GM19099 (cell line): ENCODE measurements around the gene CELSR3.

Experiments
- POLR2A ChIP-seq: IDR thresholded peaks from 3 replicates; pipeline ENCODE4 v1.6.1; 2011; ENCODE audit warnings: low read depth; ENCODE audit not compliant: insufficient read length; ENCODE audit errors: extremely low read depth

The CELSR3 gene

DNA sequence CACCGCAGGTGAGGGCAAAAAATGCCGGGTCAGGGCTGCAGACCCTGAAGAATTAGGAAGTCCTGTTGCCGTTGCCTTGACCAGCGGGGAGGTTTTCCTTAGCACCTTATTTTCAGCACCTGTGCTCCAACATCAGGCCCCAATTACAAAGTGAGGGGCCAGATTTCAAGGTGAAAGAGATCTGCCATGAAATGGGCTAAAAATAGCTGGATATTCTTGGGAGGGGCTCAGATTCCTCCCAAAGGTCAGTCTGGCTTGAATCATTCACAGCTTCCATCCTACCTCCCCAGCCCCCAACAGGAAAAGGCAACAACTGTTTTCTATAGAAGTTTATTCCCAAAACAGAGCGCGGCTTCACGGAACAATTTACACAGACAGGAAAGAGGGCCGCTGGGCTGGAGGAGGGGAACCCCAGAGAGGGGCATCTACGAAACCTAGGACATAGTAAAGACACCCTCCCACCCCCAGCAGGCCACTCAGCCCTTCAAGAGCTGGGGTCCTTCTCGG lies 26.5 kb downstream of the CELSR3 start:
- TF ChIP-seq POLR2A = no peak

DNA sequence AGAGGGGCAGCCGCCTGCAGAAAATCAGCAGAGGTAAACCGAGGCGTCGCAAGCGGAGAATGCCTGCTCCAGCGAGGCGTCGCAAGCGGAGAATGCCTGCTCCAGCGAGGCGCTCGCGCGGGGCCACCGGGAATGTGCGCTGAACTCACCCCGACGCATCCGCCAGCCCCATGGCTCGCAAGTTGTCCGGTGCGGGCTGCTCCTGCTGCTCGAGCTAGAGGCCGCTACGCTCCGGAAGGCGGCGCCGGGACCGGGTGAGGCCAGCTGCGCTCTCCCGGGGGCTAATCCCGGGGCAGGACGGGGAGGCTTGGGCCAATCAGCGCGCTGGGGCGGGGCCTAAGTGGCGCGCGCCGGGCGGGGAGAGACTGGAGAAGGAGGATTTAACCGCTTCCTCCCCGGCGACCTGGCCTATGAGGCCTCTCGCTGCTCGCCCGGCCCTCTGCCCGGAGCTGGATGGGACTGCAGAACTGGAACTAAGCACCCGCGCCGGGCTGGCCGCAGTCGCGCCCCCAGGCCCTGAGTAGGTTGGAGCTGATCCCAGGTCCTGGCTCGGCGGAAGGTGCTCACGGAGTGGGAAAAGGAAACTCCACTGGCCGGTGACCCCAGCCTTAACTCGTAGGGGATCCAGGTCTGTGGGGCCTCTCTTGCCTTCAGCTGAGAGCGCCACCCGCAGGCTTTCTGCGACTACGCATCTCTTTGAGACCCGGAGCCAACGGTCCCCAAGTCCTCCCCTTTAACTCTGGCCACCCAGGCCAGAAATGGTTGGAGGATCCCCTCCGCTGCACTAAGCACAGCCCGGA lies 27.3 kb downstream of the CELSR3 start, which contains the start of gene SLC26A6:
Gene SLC26A6 (minus strand): TSS at position 240 of the 800 bp plus-strand sequence. CDS start 68 bp downstream, at position 172.
- TF ChIP-seq POLR2A = peak; percentile 62

DNA sequence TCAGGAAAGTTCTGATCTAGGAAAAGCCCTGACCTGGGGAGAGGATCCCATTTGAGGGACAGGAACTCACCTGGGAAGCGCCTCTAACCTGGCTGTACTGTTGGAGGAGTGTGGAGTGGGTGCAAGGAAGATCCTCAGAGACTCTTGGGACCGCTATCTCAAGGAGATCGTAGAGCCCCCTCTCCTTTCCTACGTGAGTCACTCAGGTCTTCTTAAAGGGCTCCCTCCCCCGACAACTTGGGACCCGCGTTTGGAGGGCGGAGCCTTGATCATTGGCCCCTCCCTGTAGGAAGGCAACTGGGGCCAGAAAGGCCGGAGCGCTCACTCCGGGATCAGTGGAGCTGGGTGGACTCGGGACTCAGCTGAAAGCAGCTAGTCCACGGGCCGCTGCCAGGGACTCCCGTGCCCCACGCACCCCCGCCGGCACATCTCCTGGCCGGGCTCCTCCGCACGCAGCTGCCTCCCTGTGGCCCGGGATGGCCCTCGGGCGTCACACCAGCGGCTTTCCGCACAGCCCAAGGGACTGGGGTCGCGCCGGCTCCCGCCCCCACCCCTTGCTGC lies 27.9 kb downstream of the CELSR3 start:
- TF ChIP-seq POLR2A = peak; percentile 3

DNA sequence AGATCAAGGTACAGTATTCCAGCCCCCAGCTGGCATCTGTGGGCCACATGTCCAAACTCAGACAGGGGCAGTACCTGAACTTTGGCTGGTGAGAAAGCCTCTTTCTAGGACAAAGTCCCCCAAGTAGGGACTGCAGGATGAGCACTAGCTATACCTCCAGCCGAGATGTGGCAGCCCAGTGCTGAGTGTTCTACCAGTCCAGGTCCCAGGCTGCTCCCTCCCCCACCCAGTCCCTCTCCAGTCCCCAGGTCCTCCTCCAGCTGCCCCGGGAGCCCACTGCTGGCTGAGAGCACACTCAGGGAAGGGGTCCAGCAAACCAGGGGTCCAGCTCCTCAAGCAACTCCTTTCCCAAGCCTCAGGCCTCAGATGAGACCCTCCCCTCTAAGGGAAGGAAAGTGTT lies 28.9 kb downstream of the CELSR3 start:
- no peak for TF ChIP-seq POLR2A

DNA sequence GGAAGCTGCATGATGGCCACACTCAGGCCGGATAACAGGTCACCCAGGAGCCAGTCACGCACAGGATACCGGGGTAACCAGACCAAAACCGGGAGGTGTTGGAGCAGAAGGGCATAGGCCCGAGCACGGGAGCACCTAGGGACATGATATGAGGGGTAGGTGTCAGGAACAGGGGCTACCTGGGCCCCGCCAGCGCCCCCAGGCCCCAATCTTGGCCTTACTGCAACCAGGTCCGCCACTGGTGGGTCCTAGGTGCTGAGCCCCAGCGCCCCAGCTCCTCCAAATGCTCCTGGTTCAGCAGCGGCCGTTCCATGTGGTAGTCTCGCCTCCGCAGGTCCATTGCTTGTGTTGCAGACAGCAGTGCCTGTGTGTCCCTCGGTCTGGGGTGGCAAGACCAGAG lies 29.4 kb downstream of the CELSR3 start:
- no peak for TF ChIP-seq POLR2A

DNA sequence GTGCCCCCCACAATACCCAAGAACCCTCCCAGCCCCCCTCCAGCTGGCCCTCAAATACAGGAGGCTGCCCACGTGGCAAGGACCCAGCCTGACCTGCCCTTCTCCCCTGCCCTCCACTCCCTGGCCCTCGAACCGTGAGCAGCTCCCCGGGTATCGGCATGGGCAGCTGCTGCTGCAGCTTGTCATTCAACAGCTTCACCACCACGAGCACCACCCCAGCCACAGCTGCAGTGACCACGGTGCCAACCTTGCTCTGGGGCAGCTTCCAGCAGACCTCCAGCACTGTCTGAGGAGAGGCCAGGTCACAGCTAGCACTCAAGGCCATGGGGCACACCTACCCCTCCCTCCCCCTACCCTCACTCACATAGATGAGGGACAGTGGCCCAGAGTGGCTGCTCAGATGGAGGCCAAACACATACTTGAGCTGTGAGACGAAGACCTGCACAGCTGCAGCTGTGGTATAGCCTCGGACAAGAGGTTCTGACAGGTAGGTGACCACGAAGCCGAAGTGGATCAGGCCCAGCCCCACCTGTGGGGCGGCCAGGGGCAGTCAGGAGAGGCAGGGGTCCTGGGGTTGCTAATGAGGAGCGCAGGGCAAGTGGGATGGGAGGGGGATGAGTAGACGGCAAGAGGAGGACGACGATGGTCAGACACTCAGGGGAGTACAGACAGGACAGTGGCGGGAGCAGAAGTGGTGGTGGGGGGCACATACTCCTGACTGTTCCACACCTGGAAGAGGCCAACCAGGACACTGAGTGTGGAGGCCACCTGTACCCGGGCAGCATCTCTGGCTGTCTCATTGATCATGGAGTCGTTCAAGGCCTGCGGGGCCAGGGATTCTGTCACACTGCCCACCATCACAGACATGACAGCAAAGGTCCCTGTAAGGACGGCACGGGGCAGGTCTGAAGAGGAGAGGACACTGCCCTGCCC lies 30.9 kb downstream of the CELSR3 start:
- no peak for TF ChIP-seq POLR2A

DNA sequence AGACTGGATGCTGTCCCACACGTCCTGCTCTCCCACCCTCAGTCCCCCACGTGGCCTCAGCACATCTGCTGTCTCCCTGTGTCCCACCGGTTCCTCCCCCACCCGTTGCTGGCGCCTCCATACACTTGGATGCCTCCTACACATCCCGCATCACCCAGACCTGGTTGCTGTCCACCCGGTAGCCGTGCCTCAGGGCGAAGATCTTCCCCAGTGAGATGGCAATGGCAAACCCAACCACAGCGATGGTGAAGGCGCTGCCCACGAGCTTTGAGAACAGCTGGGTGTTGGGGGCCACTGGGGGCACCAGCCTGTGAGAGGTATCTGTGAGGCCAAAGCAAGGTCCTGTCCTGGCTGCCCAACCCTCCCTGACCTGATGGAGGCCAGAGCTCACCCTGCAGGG lies 31.9 kb downstream of the CELSR3 start:
- TF ChIP-seq POLR2A = no peak

DNA sequence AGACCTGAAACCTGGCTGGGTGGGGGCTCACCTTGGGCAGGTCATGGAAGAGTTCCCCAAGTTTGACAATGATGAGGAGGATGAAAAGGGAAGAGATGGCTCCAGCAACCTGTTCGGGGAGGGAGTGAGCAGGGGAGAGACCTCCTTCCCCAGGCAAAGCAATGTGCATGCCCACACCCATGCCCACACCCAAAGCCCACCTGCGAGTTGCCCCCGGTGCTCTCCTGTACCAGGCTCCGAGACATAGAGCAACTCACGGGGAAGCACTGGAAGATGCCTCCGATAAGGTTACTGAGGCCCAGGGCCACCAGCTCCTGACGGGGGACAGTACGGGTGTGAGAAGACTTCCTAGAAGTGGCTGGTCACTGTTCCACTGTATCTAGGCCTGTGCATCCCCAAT lies 32.3 kb downstream of the CELSR3 start:
- no peak for TF ChIP-seq POLR2A

DNA sequence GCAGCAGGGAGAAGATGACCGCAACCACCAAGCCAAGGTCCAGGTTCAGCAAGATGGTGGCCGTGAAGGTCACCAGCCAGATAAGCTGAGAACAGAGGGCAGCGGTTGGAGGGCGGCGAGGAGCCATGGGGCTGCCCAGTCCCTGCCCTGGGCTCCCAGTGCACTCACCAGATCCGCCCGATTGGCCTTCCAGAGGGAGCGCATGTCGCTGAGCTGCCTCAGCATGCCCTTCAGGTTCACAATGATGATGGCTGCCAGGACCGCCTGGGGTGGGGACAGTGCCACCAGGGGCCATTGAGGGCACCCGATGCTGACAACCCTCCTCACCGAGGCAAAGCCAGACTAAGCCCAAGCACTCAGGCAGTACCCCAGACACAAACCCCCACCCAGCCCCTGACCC lies 32.8 kb downstream of the CELSR3 start:
- TF ChIP-seq POLR2A = no peak

DNA sequence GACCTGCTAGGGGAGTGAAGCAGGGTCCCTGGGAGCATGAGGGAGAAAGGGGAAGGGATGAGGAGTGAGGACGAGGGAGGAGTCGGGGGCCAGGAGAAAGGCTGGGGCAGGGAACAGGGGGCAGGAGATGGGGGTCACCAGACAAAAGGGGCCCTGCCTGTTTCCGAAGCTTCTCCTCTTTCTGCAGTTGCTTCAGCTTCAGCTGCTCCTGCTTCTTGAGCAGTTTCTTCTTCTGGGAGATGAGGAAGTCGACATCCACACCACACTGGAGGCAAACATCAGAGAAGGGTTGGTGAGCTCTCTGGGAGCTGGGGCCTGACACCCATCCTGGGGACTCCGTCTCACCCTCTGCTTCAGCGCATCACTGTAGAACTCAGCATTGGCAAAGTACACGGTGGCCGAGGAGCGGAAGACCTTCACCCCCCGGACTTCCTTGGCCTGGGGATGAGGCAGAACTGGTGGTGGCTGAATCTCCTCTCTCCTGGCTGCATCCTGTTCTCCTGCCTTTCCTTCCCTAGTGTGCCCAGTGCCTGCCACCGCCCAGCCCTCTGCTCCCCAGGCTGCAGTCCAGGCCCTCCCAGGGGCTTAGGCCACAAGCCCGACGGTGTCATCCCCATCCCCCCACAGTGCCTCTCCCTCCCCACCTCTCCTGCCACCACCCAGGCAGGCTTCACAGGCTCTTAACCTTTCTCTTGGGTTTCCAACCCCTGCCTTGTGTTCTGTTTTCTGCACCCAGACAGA lies 34.2 kb downstream of the CELSR3 start:
- no peak for TF ChIP-seq POLR2A

DNA sequence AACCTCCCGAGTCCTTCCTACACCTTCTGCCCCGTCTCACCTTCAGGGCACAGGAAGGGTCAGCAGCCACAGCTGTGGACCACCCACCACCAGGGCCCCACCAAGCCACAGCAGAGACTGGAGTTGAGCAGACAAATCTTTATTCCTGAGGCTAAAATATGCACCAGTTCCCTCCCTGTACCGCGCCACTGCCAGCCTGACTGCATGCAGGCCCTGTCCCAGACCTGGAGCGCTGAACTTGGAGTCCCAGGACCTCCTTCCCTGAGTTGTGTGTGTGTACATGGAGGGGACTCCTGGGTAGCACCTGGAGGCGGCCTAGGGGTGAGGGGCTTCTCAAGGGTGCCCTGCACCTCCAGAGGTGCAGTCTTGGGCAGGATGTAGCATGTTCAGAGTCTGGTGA lies 37.1 kb downstream of the CELSR3 start:
- no peak for TF ChIP-seq POLR2A

DNA sequence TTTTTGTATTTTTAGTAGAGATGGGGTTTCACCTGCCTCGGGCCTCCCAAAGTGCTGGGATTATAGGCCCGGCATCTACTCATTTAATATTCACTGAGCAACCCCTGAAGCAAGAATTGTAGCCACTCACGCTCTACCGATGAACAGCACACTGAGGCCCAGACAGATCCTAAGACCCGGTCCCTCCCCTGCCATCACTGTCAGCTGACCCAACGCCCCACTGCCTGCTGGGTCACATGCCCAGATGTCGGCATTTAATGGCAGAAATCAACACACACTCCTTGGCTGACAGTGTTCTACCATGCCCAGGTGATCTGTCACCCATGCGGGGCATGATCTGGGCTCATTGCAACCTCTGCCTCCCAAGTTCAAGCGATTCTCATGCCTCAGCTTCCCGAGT lies 37.9 kb downstream of the CELSR3 start:
- no peak for TF ChIP-seq POLR2A

DNA sequence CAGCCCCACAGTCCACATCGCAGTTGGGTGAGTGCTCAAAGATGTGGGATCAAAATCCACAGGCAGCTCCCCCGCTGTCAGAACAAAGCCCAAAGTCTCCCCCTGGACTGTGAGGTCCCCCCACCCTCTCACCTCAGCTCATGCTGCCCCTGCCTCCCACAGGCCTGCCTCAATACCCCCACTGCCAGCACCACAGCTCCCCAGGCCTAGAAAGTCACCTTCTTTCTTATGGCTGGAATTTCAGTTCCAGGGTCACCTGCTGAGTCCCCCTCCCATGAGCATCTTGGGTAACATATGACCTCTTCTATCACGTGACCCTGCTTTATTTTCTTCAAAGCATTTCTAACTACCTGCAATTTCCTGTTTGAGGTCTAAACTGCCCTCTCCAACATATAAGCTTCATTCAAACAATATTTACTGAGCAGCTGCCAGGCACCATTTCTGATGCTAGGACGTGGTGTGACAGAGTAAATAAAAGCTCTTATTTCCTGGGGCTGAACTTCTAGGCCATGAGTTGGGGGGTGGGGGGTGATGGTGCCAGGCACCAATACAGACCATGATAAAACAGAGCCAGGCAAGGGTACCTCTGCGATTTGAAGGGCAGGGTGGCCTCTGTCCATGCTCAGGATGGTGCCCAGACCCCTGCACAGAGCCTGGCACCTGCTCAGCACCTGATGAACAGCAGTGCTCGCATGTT lies 38.7 kb downstream of the CELSR3 start:
- TF ChIP-seq POLR2A = no peak

DNA sequence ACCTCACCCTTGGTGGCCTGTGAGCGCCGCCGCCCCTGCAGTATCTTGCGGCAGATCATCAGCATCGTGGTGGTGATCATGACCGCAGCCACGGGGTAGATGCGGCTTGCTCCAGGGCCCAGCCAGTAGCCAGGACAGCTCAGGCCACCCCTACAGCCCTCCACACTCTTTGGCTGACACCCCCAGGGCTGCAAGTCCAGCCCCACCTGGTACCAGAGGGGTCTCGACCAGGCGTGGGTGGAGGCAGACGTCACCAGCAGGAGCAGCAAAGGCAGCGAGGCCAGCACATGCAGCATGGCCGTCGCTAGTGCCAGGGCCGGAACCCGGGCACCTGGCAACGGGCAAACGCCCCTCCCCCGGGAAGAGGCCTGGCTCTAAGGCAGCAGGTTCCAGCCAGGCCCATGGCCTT lies 41.2 kb downstream of the CELSR3 start, which contains the start of gene TMEM89:
Gene TMEM89 (minus strand): TSS at position 309 of the 409 bp plus-strand sequence. CDS start 13 bp downstream, at position 296.
- no peak for TF ChIP-seq POLR2A
